Neural cell (in vitro differentiated cells): ENCODE results near the gene CFAP58. TPM values are rescaled to one million over a fixed set of nuclear protein-coding genes. Genes with fewer than 3 reads are reported as not detected.

Experiments used
- H2AFZ ChIP-seq: fragments of 200-600, 300-800 bp; sonication (generic), shearing (Covaris generic); 2 replicates; pipeline ENCODE4 v1.6.0; 2014; ENCODE audit warnings: low read depth, mild to moderate bottlenecking, antibody characterized with exemption, low read length, moderate library complexity
- H3F3A ChIP-seq: fragments of 200-600 bp; shearing (Covaris generic); 2 replicates; pipeline ENCODE4 v1.6.1; 2016; ENCODE audit warnings: mild to moderate bottlenecking, moderate library complexity, mixed read lengths, antibody characterized with exemption, low read length; ENCODE audit not compliant: insufficient read depth, poor library complexity, severe bottlenecking
- H3K27ac ChIP-seq: fragments of 200-600, 300-800 bp; sonication (generic), shearing (Covaris generic); 2 replicates; pipeline ENCODE4 v1.5.1; 2014; ENCODE audit warnings: mild to moderate bottlenecking, low read length, moderate library complexity
- H3K27me3 ChIP-seq: fragments of 300-800, 200-600 bp; sonication (generic), shearing (Covaris generic); 2 replicates; pipeline ENCODE4 v1.6.0; 2014; ENCODE audit warnings: mild to moderate bottlenecking, low read depth, low read length, moderate library complexity; ENCODE audit not compliant: insufficient read depth
- H3K36me3 ChIP-seq: fragments of 300-800, 200-600 bp; sonication (generic), shearing (Covaris generic); 2 replicates; pipeline ENCODE4 v1.5.1; 2014; ENCODE audit warnings: mild to moderate bottlenecking, antibody characterized with exemption, low read length, moderate library complexity; ENCODE audit not compliant: insufficient read depth
- H3K4me2 ChIP-seq: fragments of 300-800, 200-600 bp; sonication (generic), shearing (Covaris generic); 2 replicates; pipeline ENCODE4 v1.6.0; 2014; ENCODE audit warnings: mild to moderate bottlenecking, low read length
- H3K4me3 ChIP-seq: fragments of 300-800, 200-600 bp; sonication (generic), shearing (Covaris generic); 2 replicates; pipeline ENCODE4 v1.5.1; 2014; ENCODE audit warnings: mild to moderate bottlenecking, low read length, moderate library complexity
- H3K79me2 ChIP-seq: fragments of 200-600 bp; shearing (Covaris generic); replicated peaks from 2 replicates; pipeline ENCODE4 v1.6.0; 2014; ENCODE audit warnings: mild to moderate bottlenecking, low read length, moderate library complexity; ENCODE audit not compliant: insufficient read depth
- H3K9ac ChIP-seq: fragments of 300-800, 200-600 bp; sonication (generic), shearing (Covaris generic); 2 replicates; pipeline ENCODE4 v1.6.1; 2016; ENCODE audit warnings: mild to moderate bottlenecking, low read length, mixed read lengths
- H3K9me2 ChIP-seq: fragments of 200-600 bp; shearing (Covaris generic); 2 replicates; pipeline ENCODE4 v1.6.1; 2016; ENCODE audit warnings: mild to moderate bottlenecking, low read length, mixed read lengths; ENCODE audit not compliant: insufficient read depth
- H3K9me3 ChIP-seq: fragments of 200-600, 300-800 bp; sonication (generic), shearing (Covaris generic); 2 replicates; pipeline ENCODE4 v1.6.1; 2016; ENCODE audit warnings: mild to moderate bottlenecking, mixed run types, low read length, moderate library complexity, mixed read lengths
- H4K20me1 ChIP-seq: fragments of 200-600 bp; shearing (Covaris generic); 2 replicates; pipeline ENCODE4 v1.6.1; 2016; ENCODE audit warnings: mild to moderate bottlenecking, mixed run types; ENCODE audit not compliant: insufficient read depth
- CTCF ChIP-seq: fragments of 450-650 bp; IDR thresholded peaks from 2 replicates; pipeline ENCODE4 v1.5.1; 2014; ENCODE audit warnings: antibody characterized with exemption, mild to moderate bottlenecking, moderate library complexity; ENCODE audit not compliant: poor library complexity, severe bottlenecking
- EP300 ChIP-seq: fragments of 450-650 bp; conservative IDR thresholded peaks from 2 replicates; pipeline ENCODE4 v1.6.1; 2014; ENCODE audit warnings: antibody characterized with exemption, mild to moderate bottlenecking, moderate library complexity; ENCODE audit not compliant: poor library complexity, severe bottlenecking
- EZH2 ChIP-seq: fragments of 200-600, 300-800 bp; shearing (Covaris generic), sonication (generic); IDR thresholded peaks from 2 replicates; pipeline ENCODE4 v1.6.1; 2014; ENCODE audit warnings: antibody characterized with exemption, low read length, borderline replicate concordance, mild to moderate bottlenecking; ENCODE audit not compliant: insufficient read depth, poor library complexity, severe bottlenecking
- MXI1 ChIP-seq: fragments of 450-650 bp; conservative IDR thresholded peaks from 2 replicates; pipeline ENCODE4 v1.6.1; 2014; ENCODE audit warnings: antibody characterized with exemption, mild to moderate bottlenecking; ENCODE audit not compliant: poor library complexity, severe bottlenecking
- POLR2AphosphoS5 ChIP-seq: IDR thresholded peaks from 2 replicates; pipeline ENCODE4 v1.6.1; 2012
- REST ChIP-seq: IDR thresholded peaks from 2 replicates; pipeline ENCODE4 v1.6.1; 2012; ENCODE audit warnings: borderline replicate concordance
- SMC3 ChIP-seq: fragments of 450-650 bp; conservative IDR thresholded peaks from 2 replicates; pipeline ENCODE4 v1.6.1; 2014; ENCODE audit warnings: antibody characterized with exemption, mild to moderate bottlenecking, moderate library complexity; ENCODE audit not compliant: poor library complexity
- TAF1 ChIP-seq: IDR thresholded peaks from 2 replicates; pipeline ENCODE4 v1.6.1; 2012; ENCODE audit warnings: low read depth
- polyA plus RNA-seq: library from polyadenylated mRNA; depleted of rRNA; stranded (reverse); fragments of >200 nt; gene quantifications from 2 replicates; pipeline ENCODE4 v1.2.3, GENCODE V29; 2014

Gene CFAP58
- polyA plus RNA-seq, 1 donor from 2014 or later = not detected

DNA sequence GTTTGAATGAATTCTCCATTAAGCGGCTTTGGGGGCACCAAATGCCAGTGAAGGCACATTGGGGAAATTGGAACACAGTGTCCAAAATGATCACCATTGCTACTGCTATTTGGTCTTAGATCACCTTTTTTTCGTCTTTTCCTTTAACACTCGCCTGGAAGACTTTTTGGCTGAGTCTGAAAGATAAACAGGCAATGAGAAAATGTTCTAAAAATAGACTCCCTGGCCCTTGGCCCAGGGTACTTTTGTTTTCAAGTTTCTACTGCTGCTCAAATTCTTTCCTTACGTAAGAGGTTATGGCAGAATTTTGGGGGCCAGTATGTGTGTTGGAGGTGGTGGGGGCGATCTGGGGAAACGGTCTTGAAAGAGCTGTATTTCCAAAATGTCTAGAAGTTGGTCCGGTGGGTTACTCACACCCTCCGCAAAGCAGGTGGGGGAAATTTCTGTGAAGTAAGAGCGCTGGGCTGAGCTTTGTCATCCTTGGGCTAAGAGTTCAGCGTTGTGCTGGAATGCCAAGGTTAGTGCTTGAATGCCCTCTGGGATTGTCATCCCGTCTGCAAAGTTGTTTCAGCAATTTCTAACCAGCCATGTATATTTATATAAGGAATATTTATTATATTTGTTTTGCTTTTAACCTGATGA lies 14.0 kb upstream of the CFAP58 start:
- H3K4me3 ChIP-seq = no peak overlapping the region
- no peaks in the 10 kb centered on the region for H3K36me3 ChIP-seq
- no peak overlapping the region for H2AFZ ChIP-seq
- no peaks in the 10 kb centered on the region for H3K79me2 ChIP-seq
- no peak overlapping the region for H3K9ac ChIP-seq
- H3K27me3 ChIP-seq = peaks cover 45% of the 10 kb centered on the region
- H3K4me2 ChIP-seq = no peak overlapping the region
- no peaks in the 10 kb centered on the region for H3K9me2 ChIP-seq
- H3K27ac ChIP-seq = no peak overlapping the region
- H4K20me1 ChIP-seq = no peaks in the 10 kb centered on the region
- no peak for TF ChIP-seq SMC3
- no peak for TF ChIP-seq EZH2
- TF ChIP-seq REST = no peak
- no peaks in the 10 kb centered on the region for H3K9me3 ChIP-seq
- H3F3A ChIP-seq = no peaks in the 10 kb centered on the region

DNA sequence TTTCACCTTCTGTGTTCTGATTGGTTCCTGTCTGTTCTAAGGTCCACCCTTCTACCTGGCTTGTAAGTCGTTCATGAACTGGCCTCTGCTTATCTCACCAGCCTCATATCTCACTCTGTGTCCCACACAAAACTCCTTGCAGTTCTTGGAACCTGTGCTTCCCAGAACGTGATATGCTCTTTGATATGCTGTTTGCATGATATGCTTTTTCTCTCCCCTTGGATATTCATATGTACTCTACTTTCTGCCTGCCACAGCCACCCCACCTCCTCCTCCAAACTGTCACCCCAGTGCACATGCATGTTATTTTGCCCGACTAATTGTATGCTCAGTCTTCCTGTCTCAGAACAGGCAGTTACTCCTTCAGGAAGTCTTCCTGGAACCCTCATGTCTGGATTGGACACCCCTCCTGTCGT lies 13.5 kb upstream of the CFAP58 start:
- no peaks in the 10 kb centered on the region for H3K9me2 ChIP-seq
- H3K4me2 ChIP-seq = no peak overlapping the region
- no peak overlapping the region for H2AFZ ChIP-seq

More for the DNA sequence above, 13.5 kb upstream of the CFAP58 start:
- Histone ChIP-seq H3K4me3 (no peak overlapping the region), H3K27ac (no peak overlapping the region), H3K36me3 (no peaks in the 10 kb centered on the region), H3K9me3 (no peaks in the 10 kb centered on the region), H3K79me2 (no peaks in the 10 kb centered on the region), H4K20me1 (no peaks in the 10 kb centered on the region), H3F3A (no peaks in the 10 kb centered on the region), H3K27me3 (peaks cover 45% of the 10 kb centered on the region), H3K9ac (no peak overlapping the region)
- no peak for TF ChIP-seq SMC3
- TF ChIP-seq MXI1 = no peak
- TF ChIP-seq CTCF = no peak
- no peak for TF ChIP-seq EZH2
- no peak for TF ChIP-seq POLR2AphosphoS5
- no peak for TF ChIP-seq EP300
- TF ChIP-seq TAF1 = no peak
